ENCODE measurements around the gene PIWIL4.

PIWIL4 gene

GRCh38 chr11:94654201-94654600 lies 87.0 kb downstream of the PIWIL4 start:
- no peak overlapping the region for H3K4me3 Mint-ChIP-seq

GRCh38 chr11:94655291-94655690 lies 88.1 kb downstream of the PIWIL4 start:
- Mint-ChIP-seq H3K4me3 (no peak overlapping the region), H3K27ac (no peak overlapping the region), H3K9me3 (no peaks in the 10 kb centered on the region), H3K4me1 (no peaks in the 10 kb centered on the region), H3K36me3 (no peaks in the 10 kb centered on the region), H3K27me3 (peaks cover 8% of the 10 kb centered on the region)

More at GRCh38 chr11:94654201-94654600, 87.0 kb downstream of the PIWIL4 start:
- Mint-ChIP-seq H3K4me1 (no peaks in the 10 kb centered on the region), H3K9me3 (no peaks in the 10 kb centered on the region), H3K27ac (no peak overlapping the region), H3K27me3 (peaks cover 7% of the 10 kb centered on the region), H3K36me3 (no peaks in the 10 kb centered on the region)

GRCh38 chr11:94655956-94656355 lies 88.8 kb downstream of the PIWIL4 start:
- no peaks in the 10 kb centered on the region for H3K4me1 Mint-ChIP-seq
- peaks cover 8% of the 10 kb centered on the region for H3K27me3 Mint-ChIP-seq
- no peaks in the 10 kb centered on the region for H3K9me3 Mint-ChIP-seq
- H3K36me3 Mint-ChIP-seq = no peaks in the 10 kb centered on the region
- no peak overlapping the region for H3K4me3 Mint-ChIP-seq
- H3K27ac Mint-ChIP-seq = no peak overlapping the region

DNA sequence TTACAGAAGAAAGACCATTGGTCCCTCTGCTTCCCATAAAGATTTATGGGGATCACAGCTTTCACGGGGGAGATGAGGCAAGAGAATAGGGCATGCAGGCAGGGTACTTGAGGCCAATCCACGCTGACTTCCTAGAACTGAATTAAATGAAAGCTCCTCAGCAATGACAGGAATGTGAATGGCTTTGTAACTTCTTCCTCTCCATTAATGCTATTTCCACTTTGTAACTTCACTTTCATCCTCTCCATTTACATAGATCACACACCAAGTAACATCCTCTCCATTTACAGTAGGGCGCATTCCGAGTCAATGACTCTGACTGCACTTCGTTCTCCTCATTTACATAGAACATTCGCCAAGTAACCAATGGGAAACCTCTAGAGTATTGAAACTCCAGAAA lies 89.8 kb downstream of the PIWIL4 start:
- H3K27me3 Mint-ChIP-seq = peaks cover 8% of the 10 kb centered on the region
- H3K4me1 Mint-ChIP-seq = peaks cover 5% of the 10 kb centered on the region
- no peaks in the 10 kb centered on the region for H3K9me3 Mint-ChIP-seq
- H3K36me3 Mint-ChIP-seq = no peaks in the 10 kb centered on the region
- H3K4me3 Mint-ChIP-seq = no peak overlapping the region
- H3K27ac Mint-ChIP-seq = no peak overlapping the region

- no peak overlapping the region for H3K27ac Mint-ChIP-seq
- H3K36me3 Mint-ChIP-seq = no peaks in the 10 kb centered on the region
- no peak overlapping the region for H3K4me3 Mint-ChIP-seq
- H3K9me3 Mint-ChIP-seq = no peaks in the 10 kb centered on the region
- H3K4me1 Mint-ChIP-seq = peaks cover 5% of the 10 kb centered on the region
- H3K27me3 Mint-ChIP-seq = peaks cover 6% of the 10 kb centered on the region
Observed at GRCh38 chr11:94657629-94658028, 90.5 kb downstream of the PIWIL4 start.

GRCh38 chr11:94658386-94658785 lies 91.2 kb downstream of the PIWIL4 start:
- no peaks in the 10 kb centered on the region for H3K36me3 Mint-ChIP-seq
- peaks cover 6% of the 10 kb centered on the region for H3K27me3 Mint-ChIP-seq
- H3K4me3 Mint-ChIP-seq = no peak overlapping the region
- peaks cover 4% of the 10 kb centered on the region for H3K9me3 Mint-ChIP-seq
- no peak overlapping the region for H3K27ac Mint-ChIP-seq
- peaks cover 5% of the 10 kb centered on the region for H3K4me1 Mint-ChIP-seq

DNA sequence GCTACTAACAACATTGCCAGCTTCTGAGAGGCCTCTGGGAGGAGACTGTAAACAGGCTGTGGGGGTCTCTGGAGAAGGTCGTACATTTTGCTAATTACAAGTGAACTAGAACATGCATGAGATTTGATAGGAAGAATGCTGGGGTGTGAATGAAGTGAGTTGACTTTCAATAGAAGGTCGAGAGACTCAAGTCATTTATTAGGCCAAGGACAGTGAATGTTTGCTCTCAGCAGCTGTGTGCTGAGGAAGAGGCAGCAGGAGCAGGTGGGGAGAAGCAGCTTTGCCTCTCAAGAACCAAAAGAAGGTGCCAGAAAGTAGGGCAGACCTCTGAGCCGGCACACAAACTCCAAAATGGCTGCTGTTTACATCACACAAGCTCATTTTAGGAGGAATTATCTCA lies 91.7 kb downstream of the PIWIL4 start:
- H3K9me3 Mint-ChIP-seq = peaks cover 5% of the 10 kb centered on the region
- no peak overlapping the region for H3K27ac Mint-ChIP-seq
- peaks cover 5% of the 10 kb centered on the region for H3K4me1 Mint-ChIP-seq
- no peak overlapping the region for H3K4me3 Mint-ChIP-seq
- no peaks in the 10 kb centered on the region for H3K36me3 Mint-ChIP-seq
- H3K27me3 Mint-ChIP-seq = peaks cover 6% of the 10 kb centered on the region

GRCh38 chr11:94661444-94661843 lies 94.3 kb downstream of the PIWIL4 start:
- H3K9me3 Mint-ChIP-seq = peaks cover 5% of the 10 kb centered on the region
- H3K36me3 Mint-ChIP-seq = no peaks in the 10 kb centered on the region
- H3K4me3 Mint-ChIP-seq = no peak overlapping the region
- no peak overlapping the region for H3K27ac Mint-ChIP-seq
- H3K27me3 Mint-ChIP-seq = peaks cover 4% of the 10 kb centered on the region
- peaks cover 5% of the 10 kb centered on the region for H3K4me1 Mint-ChIP-seq

- Mint-ChIP-seq H3K27ac (no peak overlapping the region), H3K9me3 (peaks cover 5% of the 10 kb centered on the region), H3K36me3 (no peaks in the 10 kb centered on the region), H3K4me3 (no peak overlapping the region), H3K27me3 (peaks cover 4% of the 10 kb centered on the region), H3K4me1 (peaks cover 5% of the 10 kb centered on the region)
Observed at GRCh38 chr11:94662065-94662779, 95.1 kb downstream of the PIWIL4 start.

DNA sequence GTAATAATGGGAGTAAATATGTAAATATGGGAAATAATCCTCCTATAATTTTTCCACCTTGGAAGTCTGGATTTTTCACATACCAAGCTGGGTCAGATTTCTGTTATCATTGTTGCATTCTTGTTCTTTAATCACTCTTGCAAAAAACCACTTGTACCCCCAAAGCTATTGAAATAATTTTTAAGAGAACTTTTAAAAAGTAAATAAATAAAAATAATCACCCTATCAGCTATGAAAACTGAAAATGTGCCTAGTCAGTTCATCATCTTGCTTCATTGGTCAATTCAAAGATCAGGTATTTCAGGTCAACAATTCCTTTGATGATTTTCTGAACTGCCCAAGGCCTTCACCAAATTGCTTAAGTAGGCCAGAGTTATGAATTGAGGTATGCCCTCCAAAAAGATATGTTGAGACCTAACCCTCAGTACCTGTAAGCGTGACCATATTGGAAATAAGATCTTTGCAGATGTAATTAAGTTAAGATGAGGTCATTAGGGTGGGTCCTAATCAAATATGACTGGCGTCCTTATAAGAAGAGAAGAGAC lies 95.8 kb downstream of the PIWIL4 start:
- H3K4me1 Mint-ChIP-seq = peaks cover 5% of the 10 kb centered on the region
- H3K4me3 Mint-ChIP-seq = no peak overlapping the region
- H3K9me3 Mint-ChIP-seq = peaks cover 5% of the 10 kb centered on the region
- H3K36me3 Mint-ChIP-seq = no peaks in the 10 kb centered on the region
- no peak overlapping the region for H3K27ac Mint-ChIP-seq
- H3K27me3 Mint-ChIP-seq = peaks cover 4% of the 10 kb centered on the region

GRCh38 chr11:94664346-94664745 lies 97.2 kb downstream of the PIWIL4 start:
- Mint-ChIP-seq H3K27ac (no peak overlapping the region), H3K27me3 (no peaks in the 10 kb centered on the region), H3K9me3 (peaks cover 5% of the 10 kb centered on the region), H3K36me3 (no peaks in the 10 kb centered on the region), H3K4me3 (no peak overlapping the region), H3K4me1 (peaks cover 5% of the 10 kb centered on the region)

GRCh38 chr11:94665116-94665659 lies 98.0 kb downstream of the PIWIL4 start:
- Mint-ChIP-seq H3K27ac (no peak overlapping the region), H3K4me3 (no peak overlapping the region), H3K4me1 (peaks cover 5% of the 10 kb centered on the region), H3K36me3 (no peaks in the 10 kb centered on the region), H3K9me3 (peaks cover 5% of the 10 kb centered on the region), H3K27me3 (no peaks in the 10 kb centered on the region)

GRCh38 chr11:94666792-94667721 lies 99.9 kb downstream of the PIWIL4 start:
- H3K36me3 Mint-ChIP-seq = no peaks in the 10 kb centered on the region
- H3K4me1 Mint-ChIP-seq = no peaks in the 10 kb centered on the region
- no peaks in the 10 kb centered on the region for H3K27me3 Mint-ChIP-seq
- no peak overlapping the region for H3K4me3 Mint-ChIP-seq
- H3K27ac Mint-ChIP-seq = no peak overlapping the region
- H3K9me3 Mint-ChIP-seq = peaks cover 5% of the 10 kb centered on the region

- H3K27ac Mint-ChIP-seq = no peak overlapping the region
- no peaks in the 10 kb centered on the region for H3K27me3 Mint-ChIP-seq
- no peaks in the 10 kb centered on the region for H3K36me3 Mint-ChIP-seq
- no peaks in the 10 kb centered on the region for H3K4me1 Mint-ChIP-seq
- no peak overlapping the region for H3K4me3 Mint-ChIP-seq
- H3K9me3 Mint-ChIP-seq = peaks cover 1% of the 10 kb centered on the region
Observed at GRCh38 chr11:94668212-94668793, 101.1 kb downstream of the PIWIL4 start.

GRCh38 chr11:94669023-94669422 lies 101.9 kb downstream of the PIWIL4 start:
- Mint-ChIP-seq H3K27ac (no peak overlapping the region), H3K9me3 (no peaks in the 10 kb centered on the region), H3K4me1 (no peaks in the 10 kb centered on the region), H3K4me3 (no peak overlapping the region), H3K36me3 (no peaks in the 10 kb centered on the region), H3K27me3 (no peaks in the 10 kb centered on the region)

All from activated naive CD4-positive, alpha-beta T cell treated with anti-CD3 and anti-CD28 coated beads, Interleukin-2, amount 50 U/mL, for 24 hours (primary cell).